A549 (cell line): ENCODE measurements around the gene SPP2. TPM values are rescaled to one million over a fixed set of nuclear protein-coding genes. Genes with fewer than 3 reads are reported as not detected.

Source experiments
- ATAC-seq, 2 experiments: fragments of 200-7000 bp in 1 of 2; fragments of >200 bp in 1 of 2; cut with Nextera tagmentation in 1 of 2; cut with Tn5 transposase in 1 of 2; 3 replicates each; pipeline versions ENCODE4 v1.8.0 to v1.9.1; 2018 to 2020; ENCODE audit warnings: mild to moderate bottlenecking in 1 of 2, moderate library complexity in 1 of 2
- CTCF ChIA-PET: fragments of 300-600 bp; sonication (Branson Sonifier 250); formaldehyde crosslinking; extraction: SDS; loops from one replicate; lab custom pipeline; 2021; ENCODE audit warnings: antibody characterized with exemption, inconsistent platforms; lab: Yijun Ruan, JAX
- POLR2A ChIA-PET: fragments of 350-600 bp; formaldehyde crosslinking; extraction: SDS; loops from one replicate; lab custom pipeline; 2021; ENCODE audit warnings: antibody characterized with exemption, inconsistent platforms; lab: Yijun Ruan, JAX
- DNase-seq, 2 experiments: peaks; one replicate each; pipeline versions ENCODE4 v3.0.0 to v3.0.0-alpha.2; 2011 to 2016; ENCODE audit warnings: low read depth in 1 of 2, low spot score in 1 of 2
- FAIRE-seq: peaks from 2 replicates; lab custom pipeline; 2011; peaks lifted over from hg19 to GRCh38; lab: Jason Lieb, UNC
- H3K27ac ChIP-seq, 2 experiments: fragments of >200 bp; sonication (Bioruptor Twin); formaldehyde crosslinking; 3 replicates each; pipeline ENCODE4 v1.5.1; 2016 to 2017
- H3K4me1 ChIP-seq: fragments of >200 bp; sonication (Bioruptor Twin); formaldehyde crosslinking; 3 replicates; pipeline ENCODE4 v1.6.1; 2016
- H3K4me2 ChIP-seq: fragments of >200 bp; sonication (Bioruptor Twin); formaldehyde crosslinking; 3 replicates; pipeline ENCODE4 v1.6.1; 2016
- H3K4me3 ChIP-seq: fragments of >200 bp; sonication (Bioruptor Twin); formaldehyde crosslinking; 3 replicates; pipeline ENCODE4 v1.5.1; 2016
- H3K9me3 ChIP-seq: fragments of >200 bp; sonication (Bioruptor Twin); formaldehyde crosslinking; 3 replicates; pipeline ENCODE4 v1.6.1; 2016
- CEBPB ChIP-seq, 2 experiments: fragments of >200 bp in 1 of 2; sonication (Bioruptor Twin) in 1 of 2; formaldehyde crosslinking in 1 of 2; IDR thresholded peaks; 2 replicates each; pipeline ENCODE4 v1.6.1; 2012 to 2016
- CHD4 ChIP-seq: fragments of 200-600 bp; sonication (generic); IDR thresholded peaks from 2 replicates; pipeline ENCODE4 v1.6.1; 2016; ENCODE audit warnings: antibody characterized with exemption, mild to moderate bottlenecking, borderline replicate concordance
- EP300 ChIP-seq, 2 experiments: fragments of >200 bp; sonication (Bioruptor Twin); formaldehyde crosslinking; IDR thresholded peaks; 2 replicates in 1 of 2; 3 replicates in 1 of 2; pipeline ENCODE4 v1.6.1; 2016 to 2017
- ESRRA ChIP-seq: fragments of 150-350 bp; IDR thresholded peaks from 2 replicates; pipeline ENCODE4 v1.6.1; 2014; ENCODE audit warnings: mild to moderate bottlenecking, low read length, borderline replicate concordance
- FOSB ChIP-seq: fragments of 250-450 bp; sonication (Bioruptor Pico); IDR thresholded peaks from 2 replicates; pipeline ENCODE4 v1.5.0; 2020; ENCODE audit warnings: mild to moderate bottlenecking, moderate library complexity
- FOSL2 ChIP-seq, 2 experiments: fragments of 450-650 bp in 1 of 2; fragments of >200 bp in 1 of 2; sonication (Bioruptor Twin) in 1 of 2; formaldehyde crosslinking; IDR thresholded peaks; 2 replicates each; pipeline versions ENCODE4 v1.5.0 to v1.6.1; 2016 to 2020; ENCODE audit warnings: mild to moderate bottlenecking in 1 of 2, moderate library complexity in 1 of 2
- GATA3 ChIP-seq: IDR thresholded peaks from 2 replicates; pipeline ENCODE4 v1.6.1; 2012; ENCODE audit warnings: borderline replicate concordance
- HEYL ChIP-seq: fragments of 250-450 bp; sonication (Bioruptor Pico); IDR thresholded peaks from 2 replicates; pipeline ENCODE4 v1.8.0; 2021; ENCODE audit warnings: mild to moderate bottlenecking, moderate library complexity
- HOXB13 ChIP-seq: fragments of 250-450 bp; sonication (Bioruptor Pico); IDR thresholded peaks from 2 replicates; pipeline ENCODE4 v1.5.0; 2020; ENCODE audit warnings: low read depth, mild to moderate bottlenecking, moderate library complexity
- KDM1A ChIP-seq: fragments of 200-600 bp; sonication (generic); IDR thresholded peaks from 2 replicates; pipeline ENCODE4 v1.6.1; 2016; ENCODE audit warnings: low read depth, mild to moderate bottlenecking
- MAFK ChIP-seq: fragments of 450-650 bp; IDR thresholded peaks from 2 replicates; pipeline ENCODE4 v1.6.1; 2014; ENCODE audit not compliant: partially characterized antibody
- MAZ ChIP-seq: fragments of 150-350 bp; IDR thresholded peaks from 2 replicates; pipeline ENCODE4 v1.6.1; 2014; ENCODE audit warnings: antibody characterized with exemption, low read depth, low read length, borderline replicate concordance
- NPAS2 ChIP-seq: fragments of 250-450 bp; sonication (Bioruptor Pico); IDR thresholded peaks from 2 replicates; pipeline ENCODE4 v1.8.0; 2022; ENCODE audit warnings: mild to moderate bottlenecking, moderate library complexity, borderline replicate concordance
- POLR2AphosphoS2 ChIP-seq: conservative IDR thresholded peaks from 2 replicates; pipeline ENCODE4 v1.6.1; 2012; ENCODE audit warnings: low read length, improper control_type of control experiment, inconsistent platforms
- RCOR1 ChIP-seq: fragments of 150-350 bp; IDR thresholded peaks from 2 replicates; pipeline ENCODE4 v1.6.1; 2014; ENCODE audit warnings: antibody characterized with exemption, low read length, low read depth
- RFX5 ChIP-seq: fragments of 450-650 bp; IDR thresholded peaks from 2 replicates; pipeline ENCODE4 v1.7.1; 2014; ENCODE audit warnings: antibody characterized with exemption, mild to moderate bottlenecking, moderate library complexity
- RNF2 ChIP-seq: fragments of 200-600 bp; sonication (generic); IDR thresholded peaks from 2 replicates; pipeline ENCODE4 v1.6.1; 2016; ENCODE audit warnings: low read depth, mild to moderate bottlenecking, antibody characterized with exemption, moderate library complexity, borderline replicate concordance
- SREBF2 ChIP-seq: fragments of 450-650 bp; IDR thresholded peaks from 2 replicates; pipeline ENCODE4 v1.6.1; 2014; ENCODE audit warnings: mild to moderate bottlenecking, moderate library complexity
- TFCP2L1 ChIP-seq: fragments of 250-450 bp; sonication (Bioruptor Pico); IDR thresholded peaks from 2 replicates; pipeline ENCODE4 v1.5.0; 2021; ENCODE audit warnings: mild to moderate bottlenecking
- TP53 ChIP-seq: fragments of 250-450 bp; sonication (Bioruptor Pico); IDR thresholded peaks from 2 replicates; pipeline ENCODE4 v1.5.0; 2021; ENCODE audit warnings: mild to moderate bottlenecking, moderate library complexity
- ZFP36 ChIP-seq: fragments of 450-650 bp; IDR thresholded peaks from 2 replicates; pipeline ENCODE4 v1.6.1; 2014; ENCODE audit warnings: borderline replicate concordance; ENCODE audit not compliant: partially characterized antibody
- ZSCAN20 ChIP-seq: fragments of 250-450 bp; sonication (Bioruptor Pico); IDR thresholded peaks from 2 replicates; pipeline ENCODE4 v1.8.0; 2022; ENCODE audit warnings: mild to moderate bottlenecking, moderate library complexity
- WGBS: methylation state at CpG from one replicate; pipeline ENCODE4 v1.1.6; 2017; ENCODE audit errors: missing lambda C conversion rate; 5-methylcytosine and 5-hydroxymethylcytosine counted together
- polyA plus RNA-seq, 4 experiments: library from polyadenylated mRNA; depleted of rRNA in 3 of 4; stranded (reverse); fragments of >200 nt; fragmentation: RNase III in 1 of 4; extraction: RNeasy Plus Mini Kit Qiagen cat#74134 plus additional on column Dnase treatment in 1 of 4; gene quantifications; 2 replicates in 3 of 4; 3 replicates in 1 of 4; pipeline ENCODE4 v1.2.3, GENCODE V29; 2011 to 2017
- TF ChIP-seq, protein P1 (sequence below): fragments of >200 bp; sonication (Bioruptor Twin); formaldehyde crosslinking; IDR thresholded peaks from 3 replicates; pipeline ENCODE4 v1.6.1; 2016
- TF ChIP-seq, protein P2 (sequence below): fragments of >200 bp; sonication (Bioruptor Twin); formaldehyde crosslinking; IDR thresholded peaks from 2 replicates; pipeline ENCODE4 v1.6.1; 2016

SPP2 gene
- polyA plus RNA-seq, 2 of the 4 experiments (the other 2 are of a cell fraction) = not detected

DNA sequence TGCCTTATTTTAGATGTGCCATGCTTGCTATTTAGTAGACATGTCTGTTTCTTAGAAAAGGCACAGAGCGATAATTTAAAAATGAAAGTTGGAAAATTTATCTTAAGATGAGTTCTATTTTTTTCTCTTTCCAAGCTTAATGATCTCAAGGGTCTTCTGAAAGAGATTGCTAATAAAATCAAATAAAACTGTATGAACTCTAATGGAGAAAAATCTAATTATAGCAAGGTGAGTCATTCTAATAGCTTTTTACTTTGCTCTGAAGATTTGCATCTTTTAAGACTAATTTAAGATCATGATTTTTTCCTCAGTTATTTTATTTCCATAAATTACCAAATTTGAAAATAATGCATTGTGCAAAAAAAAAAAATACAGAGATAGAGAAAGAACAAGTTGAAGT lies 36.1 kb upstream of the SPP2 start:
- Histone ChIP-seq H3K4me2 (no peak overlapping the region), H3K9me3 (peaks cover 8% of the 10 kb centered on the region; the same call in 1 of the 3 replicates), H3K4me3 (no peak overlapping the region), H3K4me1 (no peaks in the 10 kb centered on the region), H3K27ac (no peak overlapping the region)
- 97% methylated on average over 1 of the region's 1 CpG for WGBS
- DNase-seq = no peak
- ChIA-PET CTCF (interaction anchor here (0.5 to 0.7 kb wide), 3 partner anchors 30 to 147 kb away, joined by 3 read pairs; partner anchors contain the start of gene MSL3B), POLR2A (no interaction called here)
- no peak for FAIRE-seq
- TF ChIP-seq ESRRA (no peak), NPAS2 (CRISPR knock-in tag) (no peak), FOSB (no peak), CHD4 (no peak), HOXB13 (CRISPR knock-in tag) (no peak), SREBF2 (no peak), RNF2 (no peak), RFX5 (no peak)
- TF ChIP-seq, protein P1, sequence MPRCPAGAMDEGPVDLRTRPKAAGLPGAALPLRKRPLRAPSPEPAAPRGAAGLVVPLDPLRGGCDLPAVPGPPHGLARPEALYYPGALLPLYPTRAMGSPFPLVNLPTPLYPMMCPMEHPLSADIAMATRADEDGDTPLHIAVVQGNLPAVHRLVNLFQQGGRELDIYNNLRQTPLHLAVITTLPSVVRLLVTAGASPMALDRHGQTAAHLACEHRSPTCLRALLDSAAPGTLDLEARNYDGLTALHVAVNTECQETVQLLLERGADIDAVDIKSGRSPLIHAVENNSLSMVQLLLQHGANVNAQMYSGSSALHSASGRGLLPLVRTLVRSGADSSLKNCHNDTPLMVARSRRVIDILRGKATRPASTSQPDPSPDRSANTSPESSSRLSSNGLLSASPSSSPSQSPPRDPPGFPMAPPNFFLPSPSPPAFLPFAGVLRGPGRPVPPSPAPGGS = no peak
- TF ChIP-seq, protein P2, sequence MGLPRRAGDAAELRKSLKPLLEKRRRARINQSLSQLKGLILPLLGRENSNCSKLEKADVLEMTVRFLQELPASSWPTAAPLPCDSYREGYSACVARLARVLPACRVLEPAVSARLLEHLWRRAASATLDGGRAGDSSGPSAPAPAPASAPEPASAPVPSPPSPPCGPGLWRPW = no peak
- ATAC-seq = no peak

DNA sequence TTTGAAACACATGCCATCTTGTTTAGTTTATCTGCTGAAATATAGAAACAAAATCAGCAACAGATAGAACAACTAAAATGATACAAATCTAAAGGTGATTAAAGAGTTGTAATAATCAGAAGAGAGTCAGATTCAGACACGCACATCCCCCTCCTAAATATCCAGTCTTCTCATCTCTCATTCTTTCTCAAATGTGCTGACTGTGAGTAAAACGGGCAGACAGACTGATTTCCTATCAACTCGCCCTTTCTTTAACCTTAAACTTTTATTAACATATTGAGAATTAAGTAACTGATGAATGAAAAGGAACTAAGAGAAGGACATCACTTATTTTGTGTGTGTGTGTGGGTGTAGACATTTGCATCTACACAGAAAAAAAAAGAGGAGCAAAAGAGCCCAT lies 34.6 kb upstream of the SPP2 start:
- DNase-seq = no peak
- TF ChIP-seq CEBPB (IDR thresholded peaks at IDR 0.05) (no peak), MAFK (peak; percentile 87), CHD4 (no peak)
- 83% methylated on average over 3 of the region's 3 CpGs for WGBS
- no peak overlapping the region for H3K4me3 ChIP-seq
- ATAC-seq = no peak
- POLR2A ChIA-PET = no interaction called here
- no peaks in the 10 kb centered on the region for H3K4me1 ChIP-seq
- no peak for FAIRE-seq
- peaks cover 6% of the 10 kb centered on the region; the same call in 1 of the 3 replicates for H3K9me3 ChIP-seq
- no peak overlapping the region for H3K4me2 ChIP-seq
- CTCF ChIA-PET = no interaction called here
- H3K27ac ChIP-seq = no peak overlapping the region

DNA sequence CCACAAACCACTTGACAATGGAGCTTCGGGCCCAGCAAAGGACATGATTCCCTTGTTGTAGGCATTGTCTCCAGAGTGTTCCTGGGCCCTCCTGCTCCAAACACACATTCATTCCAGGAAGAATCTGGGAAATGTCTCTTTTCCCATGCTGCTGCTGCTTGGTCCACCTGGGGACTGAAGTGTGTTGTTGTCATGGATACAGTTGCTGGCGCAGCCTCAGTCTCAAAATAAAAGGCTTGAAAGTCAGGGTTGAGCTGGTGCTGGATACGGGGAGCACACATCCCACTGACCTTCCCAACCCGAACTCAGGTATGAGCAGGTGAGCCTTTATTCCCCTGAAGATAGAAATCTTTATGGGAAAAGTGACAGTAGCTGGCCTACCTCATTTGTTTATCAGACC lies 30.6 kb upstream of the SPP2 start:
- Histone ChIP-seq H3K4me3 (no peak overlapping the region), H3K4me2 (no peak overlapping the region), H3K4me1 (no peaks in the 10 kb centered on the region), H3K27ac (peak overlapping the region in 1 of 2 experiments; percentile 18; a peak in 1 of 6 replicates), H3K9me3 (no peaks in the 10 kb centered on the region)
- FAIRE-seq = no peak
- no peak for DNase-seq
- CTCF ChIA-PET = no interaction called here
- 78% methylated on average over 3 of the region's 4 CpGs for WGBS
- POLR2A ChIA-PET = no interaction called here
- TF ChIP-seq POLR2AphosphoS2 (no peak), NPAS2 (CRISPR knock-in tag) (no peak), RCOR1 (no peak), ZSCAN20 (no peak), TFCP2L1 (CRISPR knock-in tag) (no peak), ZFP36 (no peak), RNF2 (no peak), CEBPB (IDR thresholded peaks at IDR 0.05) (no peak), HEYL (CRISPR knock-in tag) (no peak), GATA3 (no peak), TP53 (CRISPR knock-in tag) (no peak), MAZ (no peak), KDM1A (no peak), FOSL2 (IDR thresholded peaks at IDR 0.05) (no peak), FOSL2 (CRISPR knock-in tag; IDR thresholded peaks at IDR 0.05) (no peak), EP300 (IDR thresholded peaks at IDR 0.05) (no peak)
- ATAC-seq = no peak
